ENCODE data around the gene UBE2J2. TPM values are rescaled to one million over a fixed set of nuclear protein-coding genes. Genes with fewer than 3 reads are reported as not detected.

Gene UBE2J2
- total RNA-seq, 1 experiment from 2014 or later: 83.4 TPM

- no peak overlapping the region for H2AFZ ChIP-seq (ENCODE audit: low read length)
- no peak overlapping the region for H3K4ac ChIP-seq (ENCODE audit: low read depth, low read length)
- TF ChIP-seq CTCF (conservative IDR thresholded peaks at IDR 0.05): no peak
- H3K56ac ChIP-seq (ENCODE audit: insufficient read length, low read depth, low read length): no peak overlapping the region
- H3K27ac ChIP-seq (ENCODE audit: insufficient read length, low read depth, low read length): no peak overlapping the region
- no peak overlapping the region for H4K91ac ChIP-seq (ENCODE audit: insufficient read length, low read depth, low read length)
- no peak overlapping the region for H2AK5ac ChIP-seq (ENCODE audit: insufficient read length, low read length)
- no peak overlapping the region for H2BK5ac ChIP-seq (ENCODE audit: insufficient read length, low read length)
- H2BK20ac ChIP-seq (ENCODE audit: low read depth, low read length, poor library complexity, severe bottlenecking): no peak overlapping the region
- Mint-ChIP-seq H3K27ac (no peak overlapping the region), H3K27me3 (ENCODE audit: low read depth) (no peaks in the 10 kb centered on the region; the same call in 1 of the 2 replicates), H3K4me1 (peaks cover 8 to 21% of the 10 kb centered on the region in 2 experiments), H3K9me3 (peaks cover 0 to 4% of the 10 kb centered on the region in 2 experiments; a peak in 1 of 5 replicates), H3K4me3 (no peak overlapping the region), H3K36me3 (ENCODE audit: insufficient read depth in 1 of 3, low read depth in 3 of 3) (peaks cover 12 to 17% (median 16%) of the 10 kb centered on the region in 3 experiments)
- no CpG with 5 or more reads among the region's 22 CpGs for WGBS (ENCODE audit: extremely low coverage, insufficient read length, low lambda C conversion rate)
- H4K20me1 ChIP-seq (ENCODE audit: control insufficient read depth, insufficient read depth, insufficient read length): no peaks in the 10 kb centered on the region
- no peak overlapping the region for H3K14ac ChIP-seq (ENCODE audit: insufficient read depth, low read length)
- no peaks in the 10 kb centered on the region for H3K4me1 ChIP-seq (ENCODE audit: insufficient read depth, low read length)
- H4K5ac ChIP-seq (ENCODE audit: insufficient read length, low read depth, low read length): no peak overlapping the region
- no peak for DNase-seq
- H2BK120ac ChIP-seq (ENCODE audit: low read depth, low read length, poor library complexity, severe bottlenecking): no peak overlapping the region
- no peaks in the 10 kb centered on the region for H3K79me2 ChIP-seq (ENCODE audit: insufficient read depth, low read length)
- H3K18ac ChIP-seq (ENCODE audit: insufficient read length, low read depth, low read length): no peak overlapping the region
- H3K9me3 ChIP-seq (ENCODE audit: control insufficient read depth, low read depth, low read length): no peaks in the 10 kb centered on the region
- no peaks in the 10 kb centered on the region for H3K79me1 ChIP-seq (ENCODE audit: insufficient read depth, low read depth, low read length, poor library complexity, severe bottlenecking)
- no peak overlapping the region for H2BK15ac ChIP-seq (ENCODE audit: low read depth, low read length)
- H3K4me2 ChIP-seq (ENCODE audit: insufficient read depth, insufficient read length, low read length): no peak overlapping the region
- H3K9ac ChIP-seq (ENCODE audit: extremely low read depth, insufficient read length, low read length): no peak overlapping the region
- H2BK12ac ChIP-seq (ENCODE audit: insufficient read length, low read depth, low read length): no peak overlapping the region
- H3K27me3 ChIP-seq (ENCODE audit: insufficient read depth, low read length): no peaks in the 10 kb centered on the region
- H3K23me2 ChIP-seq (ENCODE audit: insufficient read length, low read depth, low read length, poor library complexity, severe bottlenecking): peaks cover 1% of the 10 kb centered on the region
- no peak overlapping the region for H3T11ph ChIP-seq (ENCODE audit: low read length)
- no peak overlapping the region for H3K23ac ChIP-seq (ENCODE audit: insufficient read length, low read depth, low read length)
- H4K8ac ChIP-seq (replicated peaks; ENCODE audit: insufficient read length, low read depth, low read length): no peak overlapping the region
Observed at GRCh38 chr1:1236176-1236763, 37.4 kb downstream of the UBE2J2 start.

All from H9 (cell line).